Transverse colon (tissue), 3 donors: ENCODE results near the gene PDZK1IP1.

Experiments
- POLR2A ChIP-seq: fragments of 450-650 bp; IDR thresholded peaks from one replicate; pipeline ENCODE4 v1.6.1; 2016; ENCODE audit warnings: antibody characterized with exemption, mild to moderate bottlenecking, moderate library complexity
- TF ChIP-seq, protein P1 (sequence below), 5 experiments: fragments of 200-600 bp in 3 of 5; fragments of 450-650 bp in 2 of 5; sonication (generic) in 3 of 5; IDR thresholded peaks; 1 replicate in 2 of 5; 2 replicates in 3 of 5; pipeline ENCODE4 v1.5.1; 2016 to 2017; ENCODE audit warnings: antibody characterized with exemption in 5 of 5, inconsistent platforms in 3 of 5, mild to moderate bottlenecking in 2 of 5, moderate library complexity in 1 of 5

DNA sequence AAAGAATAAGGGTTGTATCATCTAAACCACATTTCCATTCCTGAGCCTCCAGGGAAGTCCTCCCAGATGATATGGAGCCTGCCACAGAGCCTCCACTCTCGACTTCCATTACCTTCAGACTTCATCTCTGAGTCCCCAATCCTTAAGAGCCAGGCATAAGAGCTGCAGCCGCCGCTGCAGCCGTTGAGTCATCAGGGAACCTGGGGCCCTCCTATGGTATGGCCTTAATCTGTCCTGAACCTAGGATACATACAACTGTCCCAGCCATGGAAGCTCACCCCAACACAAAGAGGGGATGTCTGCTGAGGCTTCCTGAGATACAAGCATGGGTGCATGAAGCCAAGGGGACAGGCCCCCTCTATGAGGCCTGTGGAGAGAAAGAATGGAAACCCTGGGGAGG, 25.9 kb upstream of the PDZK1IP1 start:
- TF ChIP-seq, protein P1, sequence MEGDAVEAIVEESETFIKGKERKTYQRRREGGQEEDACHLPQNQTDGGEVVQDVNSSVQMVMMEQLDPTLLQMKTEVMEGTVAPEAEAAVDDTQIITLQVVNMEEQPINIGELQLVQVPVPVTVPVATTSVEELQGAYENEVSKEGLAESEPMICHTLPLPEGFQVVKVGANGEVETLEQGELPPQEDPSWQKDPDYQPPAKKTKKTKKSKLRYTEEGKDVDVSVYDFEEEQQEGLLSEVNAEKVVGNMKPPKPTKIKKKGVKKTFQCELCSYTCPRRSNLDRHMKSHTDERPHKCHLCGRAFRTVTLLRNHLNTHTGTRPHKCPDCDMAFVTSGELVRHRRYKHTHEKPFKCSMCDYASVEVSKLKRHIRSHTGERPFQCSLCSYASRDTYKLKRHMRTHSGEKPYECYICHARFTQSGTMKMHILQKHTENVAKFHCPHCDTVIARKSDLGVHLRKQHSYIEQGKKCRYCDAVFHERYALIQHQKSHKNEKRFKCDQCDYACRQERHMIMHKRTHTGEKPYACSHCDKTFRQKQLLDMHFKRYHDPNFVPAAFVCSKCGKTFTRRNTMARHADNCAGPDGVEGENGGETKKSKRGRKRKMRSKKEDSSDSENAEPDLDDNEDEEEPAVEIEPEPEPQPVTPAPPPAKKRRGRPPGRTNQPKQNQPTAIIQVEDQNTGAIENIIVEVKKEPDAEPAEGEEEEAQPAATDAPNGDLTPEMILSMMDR (IDR thresholded peaks at IDR 0.05), result no peak
- no peak for TF ChIP-seq POLR2A
